Measurements from ENCODE around the gene HCRTR1. TPM values are rescaled to one million over a fixed set of nuclear protein-coding genes. Genes with fewer than 3 reads are reported as not detected.

The HCRTR1 gene
- total and polyA plus RNA-seq, 7 donors = 0.03 TPM; not detected in 6

GRCh38 chr1:31657972-31658510 is 40.6 kb downstream of the HCRTR1 start:
- DNase-seq = peak; percentile 49
- 85 to 93% methylated on average over 12 of the region's 12 CpGs for WGBS, 2 donors

GRCh38 chr1:31658721-31659120 is 41.2 kb downstream of the HCRTR1 start:
- WGBS, 2 donors = 87 to 90% methylated on average over 3 of the region's 3 CpGs
- H3K27ac ChIP-seq = no peak overlapping the region
- no peak overlapping the region for H3K4me3 ChIP-seq
- no peak for DNase-seq
- peaks cover 0 to 4% (median 0%) of the 10 kb centered on the region in 4 donors for H3K4me1 ChIP-seq
- intact Hi-C loops (cut with DNase I) = no loop called here
- H3K9me3 ChIP-seq = no peaks in the 10 kb centered on the region
- no peaks in the 10 kb centered on the region for H3K27me3 ChIP-seq
- TF ChIP-seq POLR2A (IDR thresholded peaks at IDR 0.05) (no peak), EP300 (IDR thresholded peaks at IDR 0.05) (no peak), CTCF (IDR thresholded peaks at IDR 0.05) (no peak), POLR2AphosphoS5 (IDR thresholded peaks at IDR 0.05) (no peak)
- peaks cover 6 to 82% (median 21%) of the 10 kb centered on the region in 4 donors for H3K36me3 ChIP-seq

More at GRCh38 chr1:31657972-31658510, 40.6 kb downstream of the HCRTR1 start:
- intact Hi-C loops (cut with DNase I) = no loop called here
- H3K9me3 ChIP-seq = no peaks in the 10 kb centered on the region
- H3K36me3 ChIP-seq = peaks cover 6 to 88% (median 25%) of the 10 kb centered on the region in 4 donors
- no peak overlapping the region for H3K27ac ChIP-seq
- TF ChIP-seq CTCF (IDR thresholded peaks at IDR 0.05) (no peak), POLR2A (IDR thresholded peaks at IDR 0.05) (no peak)
- no peak overlapping the region for H3K4me3 ChIP-seq
- peaks cover 0 to 4% (median 0%) of the 10 kb centered on the region in 4 donors for H3K4me1 ChIP-seq
- no peaks in the 10 kb centered on the region for H3K27me3 ChIP-seq

GRCh38 chr1:31659889-31660288 is 42.4 kb downstream of the HCRTR1 start:
- no peak overlapping the region for H3K4me3 ChIP-seq
- H3K36me3 ChIP-seq = peaks cover 6 to 72% (median 15%) of the 10 kb centered on the region in 4 donors
- WGBS, 2 donors = 92 to 95% methylated on average over 3 of the region's 3 CpGs
- TF ChIP-seq CTCF (IDR thresholded peaks at IDR 0.05) (no peak), EP300 (IDR thresholded peaks at IDR 0.05) (no peak), POLR2AphosphoS5 (IDR thresholded peaks at IDR 0.05) (no peak), POLR2A (IDR thresholded peaks at IDR 0.05) (no peak)
- H3K9me3 ChIP-seq = no peaks in the 10 kb centered on the region
- H3K4me1 ChIP-seq = peaks cover 0 to 4% (median 0%) of the 10 kb centered on the region in 4 donors
- no peak overlapping the region for H3K27ac ChIP-seq
- H3K27me3 ChIP-seq = no peaks in the 10 kb centered on the region
- intact Hi-C loops (cut with DNase I) = loop anchor here (10.0 kb wide), 1 partner anchor 305 kb away; no protein-coding TSS in a partner anchor
- no peak for DNase-seq

GRCh38 chr1:31660871-31661455 is 43.5 kb downstream of the HCRTR1 start:
- WGBS, 2 donors = 90 to 92% methylated on average over 4 of the region's 4 CpGs
- Histone ChIP-seq H3K27ac (no peak overlapping the region), H3K4me3 (no peak overlapping the region), H3K4me1 (peaks cover 0 to 6% (median 4%) of the 10 kb centered on the region in 4 donors), H3K9me3 (no peaks in the 10 kb centered on the region), H3K36me3 (peaks cover 0 to 68% (median 14%) of the 10 kb centered on the region in 4 donors), H3K27me3 (no peaks in the 10 kb centered on the region)
- intact Hi-C loops (cut with DNase I) = loop anchor here (10.0 kb wide), 1 partner anchor 304 kb away; no protein-coding TSS in a partner anchor
- TF ChIP-seq EP300 (IDR thresholded peaks at IDR 0.05) (no peak), CTCF (IDR thresholded peaks at IDR 0.05) (no peak), POLR2A (IDR thresholded peaks at IDR 0.05) (no peak), POLR2AphosphoS5 (IDR thresholded peaks at IDR 0.05) (no peak)
- DNase-seq = no peak

Data from sigmoid colon (tissue), 7 donors.